Activated naive CD4-positive, alpha-beta T cell treated with anti-CD3 and anti-CD28 coated beads, Interleukin-2, amount 10 ng/mL, durations not matched to agents 7 days and 5 days (primary cell): ENCODE results near the gene ZNF783.
"Not testable (repeated sequence)": the region's sequence is repeated elsewhere in the genome, so short reads cannot be mapped to it uniquely, and the experiment has no call there.

Experiments
- CTCF ChIA-PET: fragments of 350-600 bp; sonication (Branson Sonifier 250); formaldehyde crosslinking; loops from one replicate; lab custom pipeline; 2021; ENCODE audit warnings: antibody characterized with exemption; lab: Charles Lee
- DNase-seq: peaks from one replicate; pipeline ENCODE4 v3.0.0-alpha.2; 2020
- H3K27ac Mint-ChIP-seq: one replicate; pipeline ENCODE4 v1.8.0; 2021; ENCODE audit warnings: mild to moderate bottlenecking, moderate library complexity, mixed read lengths
- H3K27me3 Mint-ChIP-seq: one replicate; pipeline ENCODE4 v1.8.0; 2021; ENCODE audit warnings: mild to moderate bottlenecking, mixed read lengths
- H3K36me3 Mint-ChIP-seq: one replicate; pipeline ENCODE4 v1.8.0; 2021; ENCODE audit warnings: mixed read lengths
- H3K4me1 Mint-ChIP-seq: one replicate; pipeline ENCODE4 v1.8.0; 2021; ENCODE audit warnings: mixed read lengths
- H3K4me3 Mint-ChIP-seq: one replicate; pipeline ENCODE4 v1.8.0; 2021; ENCODE audit warnings: mild to moderate bottlenecking, moderate library complexity, mixed read lengths
- H3K9me3 Mint-ChIP-seq: one replicate; pipeline ENCODE4 v1.8.0; 2021; ENCODE audit warnings: mixed read lengths

ZNF783 gene

DNA sequence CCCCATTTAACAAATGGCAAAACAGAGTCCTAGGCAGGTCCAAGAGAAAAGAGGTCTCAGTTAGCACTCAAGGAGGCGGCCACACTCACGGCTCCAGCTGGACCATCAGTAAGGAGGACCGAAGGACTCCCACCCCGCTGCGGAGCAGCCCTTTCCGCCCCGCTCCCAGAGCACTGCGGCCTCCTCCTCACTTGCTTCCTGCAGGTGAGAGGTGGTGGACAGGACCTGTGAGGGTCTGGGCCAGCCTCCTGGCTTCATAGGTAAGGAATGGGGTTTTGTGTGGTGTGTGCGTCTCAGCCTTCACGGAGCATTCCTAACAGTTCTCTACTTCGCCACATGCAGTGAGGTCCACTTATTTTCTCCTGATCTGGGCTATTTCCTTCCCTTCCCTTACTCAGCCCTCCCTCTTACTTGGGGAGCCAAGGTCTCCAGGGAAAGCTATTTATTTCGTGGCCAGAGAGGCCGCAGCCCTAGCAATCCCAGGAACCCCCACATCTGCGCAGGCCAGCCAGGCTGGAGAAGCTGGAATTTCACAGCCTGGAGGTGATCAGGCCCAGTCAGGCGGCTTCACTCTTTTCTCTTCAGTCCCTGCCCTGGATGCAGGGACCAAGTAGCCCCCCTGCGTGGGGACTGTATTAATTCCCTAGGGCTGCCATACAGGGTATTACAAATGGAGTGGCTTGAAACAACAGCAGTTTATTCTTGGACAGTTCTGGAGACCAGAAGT lies 45.9 kb downstream of the ZNF783 start:
- CTCF ChIA-PET = no interaction called here
- Mint-ChIP-seq H3K9me3 (peaks cover 7% of the 10 kb centered on the region), H3K27ac (no peak overlapping the region), H3K4me3 (no peak overlapping the region), H3K27me3 (peaks cover 20% of the 10 kb centered on the region), H3K36me3 (no peaks in the 10 kb centered on the region), H3K4me1 (no peaks in the 10 kb centered on the region)
- DNase-seq = no peak

DNA sequence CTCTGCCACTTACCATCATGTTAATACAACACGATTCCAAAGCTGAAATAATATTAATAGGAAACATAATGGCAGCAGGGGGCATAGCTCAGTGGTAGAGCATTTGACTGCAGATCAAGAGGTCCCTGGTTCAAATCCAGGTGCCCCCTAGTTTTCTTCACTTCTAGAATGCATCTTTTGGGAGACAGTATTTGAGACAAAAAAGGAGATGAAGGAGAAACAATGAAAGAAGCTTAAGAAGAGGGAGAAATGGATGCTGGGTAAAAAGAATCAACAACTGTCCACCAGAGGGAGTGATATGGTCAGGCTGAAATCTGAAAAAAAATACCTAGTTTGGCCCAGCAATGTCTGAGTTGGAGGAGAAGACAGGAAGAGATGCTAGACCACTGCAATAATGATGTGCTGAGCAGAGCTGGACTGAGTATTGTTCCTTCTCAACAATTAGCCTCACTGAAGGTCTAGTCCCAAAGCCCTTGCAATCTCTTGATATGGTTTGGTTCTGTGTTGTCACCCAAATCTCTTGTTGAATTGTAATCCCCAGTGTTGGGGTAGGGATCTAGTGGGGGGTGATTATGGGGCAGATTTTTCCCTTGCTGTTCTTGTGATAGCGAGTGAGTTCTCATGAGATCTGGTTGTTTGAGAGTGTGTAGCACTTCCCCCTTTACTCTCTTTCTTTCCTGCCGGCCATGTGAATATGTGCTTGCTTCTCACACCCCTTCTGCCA lies 48.3 kb downstream of the ZNF783 start:
- CTCF ChIA-PET = interaction anchor here (0.7 to 2.1 kb wide), 7 partner anchors 9 to 314 kb away, joined by 3 to 6 read pairs (median 4); no protein-coding TSS in a partner anchor
- peaks cover 7% of the 10 kb centered on the region for H3K9me3 Mint-ChIP-seq
- no peaks in the 10 kb centered on the region for H3K36me3 Mint-ChIP-seq
- H3K27ac Mint-ChIP-seq = no peak overlapping the region
- no peaks in the 10 kb centered on the region for H3K4me1 Mint-ChIP-seq
- H3K4me3 Mint-ChIP-seq = no peak overlapping the region
- DNase-seq = no peak
- peaks cover 21% of the 10 kb centered on the region for H3K27me3 Mint-ChIP-seq

- H3K27me3 Mint-ChIP-seq = peaks cover 29% of the 10 kb centered on the region
- no peaks in the 10 kb centered on the region for H3K36me3 Mint-ChIP-seq
- DNase-seq = no peak
- peaks cover 7% of the 10 kb centered on the region for H3K9me3 Mint-ChIP-seq
- H3K27ac Mint-ChIP-seq = no peak overlapping the region
- no peak overlapping the region for H3K4me3 Mint-ChIP-seq
- no peaks in the 10 kb centered on the region for H3K4me1 Mint-ChIP-seq
- CTCF ChIA-PET = interaction anchor here (0.6 to 2.1 kb wide), 5 partner anchors 15 to 313 kb away, joined by 3 to 6 read pairs (median 5); no protein-coding TSS in a partner anchor
Measured at GRCh38 chr7:149310990-149311573, 49.1 kb downstream of the ZNF783 start.

GRCh38 chr7:149313981-149314380 lies 52.0 kb downstream of the ZNF783 start:
- Mint-ChIP-seq H3K36me3 (no peaks in the 10 kb centered on the region), H3K4me3 (no peak overlapping the region), H3K4me1 (no peaks in the 10 kb centered on the region), H3K27me3 (peaks cover 36% of the 10 kb centered on the region), H3K27ac (no peak overlapping the region), H3K9me3 (peaks cover 7% of the 10 kb centered on the region)
- DNase-seq = no peak
- CTCF ChIA-PET = no interaction called here

DNA sequence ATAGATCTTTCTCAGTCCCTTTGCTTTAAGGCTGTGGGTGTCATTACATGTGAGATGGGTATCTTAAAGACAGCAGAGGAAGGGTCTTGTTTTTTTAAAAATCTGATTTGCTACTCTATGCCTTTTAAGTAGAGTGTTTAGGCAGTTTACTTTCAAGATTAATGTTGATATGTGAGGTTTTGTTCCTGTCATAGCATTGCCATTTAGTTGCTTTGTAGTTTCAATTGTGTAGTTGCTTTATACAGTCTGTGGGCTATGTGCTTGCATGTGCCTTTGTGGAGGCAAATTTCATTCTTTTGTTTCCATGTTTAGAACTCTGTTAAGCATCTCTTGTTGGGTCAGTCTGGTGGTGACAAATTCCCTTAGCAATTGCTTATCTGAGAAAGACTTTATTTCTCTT lies 54.6 kb downstream of the ZNF783 start:
- Mint-ChIP-seq H3K9me3 (peaks cover under 1% of the 10 kb centered on the region), H3K4me1 (peaks cover 4% of the 10 kb centered on the region), H3K4me3 (no peak overlapping the region), H3K27me3 (peaks cover 45% of the 10 kb centered on the region), H3K36me3 (peaks cover 2% of the 10 kb centered on the region), H3K27ac (no peak overlapping the region)
- DNase-seq = no peak
- CTCF ChIA-PET = no interaction called here

DNA sequence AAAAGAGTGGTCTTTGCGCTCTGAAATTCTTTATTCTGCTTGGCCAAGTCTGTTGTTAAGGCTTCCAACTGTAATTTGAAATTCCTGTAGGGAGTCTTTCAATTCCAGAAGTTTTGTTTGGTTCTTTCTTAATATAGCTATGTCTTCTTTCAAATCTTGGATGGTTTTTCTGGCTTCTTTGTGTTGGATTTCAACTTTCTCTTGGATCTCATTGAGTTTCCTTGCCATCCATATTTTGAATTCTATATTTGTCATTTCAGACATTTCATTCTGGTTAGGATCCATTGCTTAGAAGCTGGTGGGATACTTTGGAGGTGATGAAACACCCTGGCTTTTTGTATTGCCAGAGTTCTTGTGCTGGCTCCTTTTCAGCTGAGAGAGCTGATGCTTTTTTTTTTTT lies 55.5 kb downstream of the ZNF783 start:
- CTCF ChIA-PET = interaction anchor here (0.6 kb wide), 1 partner anchor 45 kb away, joined by 4 read pairs; no protein-coding TSS in a partner anchor
- Mint-ChIP-seq H3K27ac (no peak overlapping the region), H3K36me3 (peaks cover 4% of the 10 kb centered on the region), H3K4me1 (peaks cover 13% of the 10 kb centered on the region), H3K4me3 (no peak overlapping the region), H3K27me3 (peaks cover 47% of the 10 kb centered on the region), H3K9me3 (peaks cover 5% of the 10 kb centered on the region)
- no peak for DNase-seq

DNA sequence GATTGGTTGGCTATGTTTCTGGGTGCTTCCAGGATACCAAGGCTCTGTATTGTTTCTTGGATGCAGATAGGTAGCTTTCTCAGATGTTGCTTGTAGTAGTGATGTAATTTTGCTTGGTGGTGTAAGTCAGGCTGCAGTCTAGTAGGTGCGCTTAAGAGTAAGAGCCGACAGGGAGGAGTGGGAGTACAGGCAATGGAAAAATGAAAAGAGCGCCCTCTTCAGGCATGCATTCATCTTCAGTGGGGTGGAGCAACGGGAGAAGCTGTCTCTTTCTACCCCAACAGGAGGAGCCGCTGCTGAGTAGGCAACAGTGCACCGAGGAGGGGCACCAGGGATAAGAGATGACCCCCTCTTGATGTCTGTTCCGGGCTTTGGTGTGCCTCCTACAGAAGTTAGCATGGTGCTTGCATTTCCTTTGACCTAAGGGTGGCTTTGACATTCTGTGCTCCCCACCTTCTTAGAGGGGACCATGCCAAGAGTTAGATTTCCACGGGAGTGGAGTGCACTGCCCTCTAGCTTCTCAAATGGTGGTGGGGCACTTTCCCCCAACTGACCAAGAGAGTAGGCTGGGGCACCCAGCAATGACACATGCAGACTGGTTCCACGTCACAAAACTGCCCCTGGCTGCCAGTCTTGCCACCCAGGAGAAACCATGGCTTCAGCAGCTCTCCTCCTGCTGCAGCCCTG lies 56.1 kb downstream of the ZNF783 start:
- H3K9me3 Mint-ChIP-seq = peaks cover 5% of the 10 kb centered on the region

DNA sequence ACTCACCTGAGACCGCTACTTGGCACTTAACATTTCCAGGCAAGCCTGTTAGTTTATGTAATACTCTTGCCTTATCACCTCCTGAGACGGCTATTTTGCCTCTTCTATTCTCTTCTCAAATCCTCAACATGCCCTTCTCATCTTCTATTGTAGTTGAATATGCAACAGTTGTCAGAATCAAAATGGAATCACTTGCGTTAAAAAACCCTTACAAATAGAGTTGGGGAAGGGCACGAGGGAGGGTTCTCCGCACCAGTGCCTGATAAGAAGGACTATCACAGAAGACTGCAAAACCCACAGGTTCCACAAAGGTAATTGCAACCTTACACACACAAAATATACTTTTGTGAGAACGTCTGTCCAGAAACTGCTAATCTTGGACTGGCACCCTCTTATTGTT lies 57.4 kb downstream of the ZNF783 start:
- Mint-ChIP-seq H3K27me3 (peaks cover 47% of the 10 kb centered on the region), H3K4me1 (peaks cover 15% of the 10 kb centered on the region), H3K9me3 (peaks cover 5% of the 10 kb centered on the region), H3K36me3 (peaks cover 4% of the 10 kb centered on the region), H3K27ac (no peak overlapping the region), H3K4me3 (no peak overlapping the region)
- DNase-seq = no peak
- CTCF ChIA-PET = interaction anchor here (0.6 to 1.2 kb wide), 2 partner anchors 9 to 378 kb away, joined by 3 read pairs; no protein-coding TSS in a partner anchor

More for the DNA sequence above, 56.1 kb downstream of the ZNF783 start:
- no peak overlapping the region for H3K4me3 Mint-ChIP-seq
- peaks cover 47% of the 10 kb centered on the region for H3K27me3 Mint-ChIP-seq
- H3K4me1 Mint-ChIP-seq = peaks cover 15% of the 10 kb centered on the region
- peaks cover 4% of the 10 kb centered on the region for H3K36me3 Mint-ChIP-seq
- DNase-seq = no peak
- no peak overlapping the region for H3K27ac Mint-ChIP-seq
- CTCF ChIA-PET = interaction anchor here (0.5 to 1.2 kb wide), 2 partner anchors 8 to 120 kb away, joined by 3 read pairs; no protein-coding TSS in a partner anchor

GRCh38 chr7:149320313-149321124 lies 58.5 kb downstream of the ZNF783 start:
- Mint-ChIP-seq H3K4me3 (no peak overlapping the region), H3K36me3 (peaks cover 4% of the 10 kb centered on the region), H3K27ac (no peak overlapping the region), H3K4me1 (peaks cover 15% of the 10 kb centered on the region), H3K9me3 (peaks cover 7% of the 10 kb centered on the region), H3K27me3 (peaks cover 36% of the 10 kb centered on the region)
- DNase-seq = no peak
- CTCF ChIA-PET = no interaction called here

- CTCF ChIA-PET, H3K27ac Mint-ChIP-seq, H3K36me3 Mint-ChIP-seq, H3K9me3 Mint-ChIP-seq, DNase-seq: not testable (repeated sequence)
- Mint-ChIP-seq H3K4me3 (peak overlapping the region; percentile 20), H3K27me3 (peaks cover 28% of the 10 kb centered on the region), H3K4me1 (peaks cover 15% of the 10 kb centered on the region)
Measured at GRCh38 chr7:149321125-149321905, 59.3 kb downstream of the ZNF783 start.

GRCh38 chr7:149321978-149322541 lies 60.1 kb downstream of the ZNF783 start:
- Mint-ChIP-seq H3K9me3 (peaks cover 7% of the 10 kb centered on the region), H3K4me1 (peaks cover 15% of the 10 kb centered on the region), H3K36me3 (peaks cover 4% of the 10 kb centered on the region), H3K4me3 (peak overlapping the region; percentile 20), H3K27ac (peak overlapping the region; percentile 4), H3K27me3 (peaks cover 24% of the 10 kb centered on the region)
- peak; percentile 23 for DNase-seq
- CTCF ChIA-PET = interaction anchor here (0.7 kb wide), 1 partner anchor 62 kb away, joined by 3 read pairs; no protein-coding TSS in a partner anchor

DNA sequence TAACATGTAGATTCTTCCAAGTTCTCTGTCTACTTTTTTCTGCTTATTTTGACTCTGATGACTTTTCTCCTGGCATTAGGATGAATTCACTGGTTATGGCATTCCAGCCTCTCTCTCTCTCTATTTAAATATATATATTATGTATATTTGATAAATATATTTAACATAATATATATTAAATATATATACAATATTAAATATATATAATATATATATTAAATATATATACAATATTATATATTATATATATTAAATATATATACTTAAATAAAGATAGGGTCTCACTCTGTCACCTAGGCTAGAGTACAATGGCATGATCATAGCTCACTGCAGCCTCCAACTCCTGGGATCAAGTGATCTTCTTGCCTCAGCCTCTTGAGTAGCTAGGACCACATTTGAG lies 60.7 kb downstream of the ZNF783 start:
- no peak for DNase-seq
- peaks cover 7% of the 10 kb centered on the region for H3K9me3 Mint-ChIP-seq
- H3K27ac Mint-ChIP-seq = no peak overlapping the region
- H3K4me3 Mint-ChIP-seq = no peak overlapping the region
- CTCF ChIA-PET = interaction anchor here (0.7 to 1.5 kb wide), 2 partner anchors 61 kb away, joined by 3 to 5 read pairs; partner anchors contain the start of gene ZNF783
- H3K4me1 Mint-ChIP-seq = peaks cover 15% of the 10 kb centered on the region
- peaks cover 4% of the 10 kb centered on the region for H3K36me3 Mint-ChIP-seq
- peaks cover 23% of the 10 kb centered on the region for H3K27me3 Mint-ChIP-seq
